Pancreas (tissue), 10 donors: ENCODE measurements around the gene AGFG1. TPM values are rescaled to one million over a fixed set of nuclear protein-coding genes. Genes with fewer than 3 reads are reported as not detected.

Source experiments
- ATAC-seq, 4 donors: fragments of 200-7000 bp; cut with Tn5 transposase; one replicate each; pipeline versions ENCODE4 v1.8.0 to v1.9.1; 2020; ENCODE audit warnings: mild to moderate bottlenecking in 4 of 4, moderate library complexity in 4 of 4
- DNase-seq, 6 donors: peaks; one replicate each; pipeline ENCODE4 v3.0.0-alpha.2; 2020
- FAIRE-seq: peaks from 2 replicates; lab custom pipeline; 2012; peaks lifted over from hg19 to GRCh38; lab: Jason Lieb, UNC
- H3K27ac ChIP-seq, 4 donors: fragments of 200-600 bp; sonication (generic); 1 replicate in 3 of 4; 2 replicates in 1 of 4; pipeline versions ENCODE4 v1.5.0 to v1.8.0; 2020
- H3K27me3 ChIP-seq, 4 donors: fragments of 200-600 bp; one replicate each; pipeline ENCODE4 v1.8.0; 2021
- H3K36me3 ChIP-seq, 3 donors: fragments of 200-600 bp; sonication (generic) in 1 of 3; one replicate each; pipeline versions ENCODE4 v1.5.0 to v1.8.0; 2020 to 2021
- H3K4me1 ChIP-seq, 3 donors: fragments of 200-600 bp; one replicate each; pipeline ENCODE4 v1.8.0; 2021
- H3K4me3 ChIP-seq, 4 donors: fragments of 200-600 bp; sonication (generic) in 2 of 4; one replicate each; pipeline versions ENCODE4 v1.5.0 to v1.8.0; 2020 to 2021
- H3K9me3 ChIP-seq, 4 donors: fragments of 200-600 bp; one replicate each; pipeline ENCODE4 v1.8.0; 2021
- WGBS, 2 donors: extraction: QIAGEN DNeasy Blood & Tissue Kit; methylation state at CpG; one replicate each; pipeline ENCODE4 v1.1.7; 2013; 5-methylcytosine and 5-hydroxymethylcytosine counted together
- intact Hi-C, 3 donors: fragments of 100-400 bp; cut with DNase I; formaldehyde crosslinking; loops; one replicate each; pipeline versions ENCODE4 v1.11.1 to v1.14.2; 2022
- polyA plus RNA-seq, 2 donors: library from polyadenylated mRNA; stranded (reverse); fragments of 200-250 nt; gene quantifications; one replicate each; pipeline ENCODE4 v1.2.3, GENCODE V29; 2013
- total RNA-seq, 6 donors: library from RNA; stranded (reverse); fragmentation: NEBNext Ultra II Directional in 4 of 6; extraction: Animal tissue kit (Norgen Biotek cat#: 25700) in 4 of 6; gene quantifications; one replicate each; pipeline versions ENCODE4 v1.2.1 to v1.2.4, GENCODE V29; 2021 to 2023
- TF ChIP-seq, protein P1 (sequence below), 4 donors: fragments of 200-600 bp; sonication (generic) in 3 of 4; IDR thresholded peaks; one replicate each; pipeline versions ENCODE4 v1.5.0 to v1.8.0; 2021; ENCODE audit warnings: antibody characterized with exemption in 4 of 4
- donor health status: healthy with polysubstance abuse.
- donor health status: DM: no; HTN: no; CAD: no; lungs with moderate emphysema.
- donor health status: DM: no; HTN: no; CAD: no.
- donor health status: control.
- donor health status: control.
- donor health status: Bipolar disorder and iron deficiency.
- donor health status: DM: yes; HTN: yes; CAD: no.
- donor health status: DM: no; HTN: no; CAD: no.
- donor health status: DM: no; HTN: no; CAD: no.
- donor health status: DM: yes; HTN: yes; CAD: no.

AGFG1 gene
- total RNA-seq (10 to 100 TPM; 18.0 to 39.7 (median 29.2) TPM), polyA plus RNA-seq (10 to 100 TPM in 1 of 2 donors, 1 to 10 TPM in 1; 9.0 to 20.7 TPM)

DNA sequence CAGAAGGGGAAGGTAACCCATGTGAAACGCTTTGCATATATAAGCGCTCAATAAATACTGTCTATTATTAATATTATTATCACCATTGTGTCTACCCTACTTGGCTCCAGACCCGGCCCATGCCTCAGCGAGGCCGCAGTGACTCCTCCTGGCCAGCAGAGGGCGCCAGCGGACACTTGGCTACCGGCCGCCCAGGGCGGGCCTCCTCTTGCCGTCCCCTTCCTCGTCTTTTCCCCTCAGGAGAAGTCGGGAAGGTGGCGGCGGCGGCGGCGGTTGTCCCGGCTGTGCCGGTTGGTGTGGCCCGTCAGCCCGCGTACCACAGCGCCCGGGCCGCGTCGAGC is at the start of gene AGFG1:
TSS of gene AGFG1 (plus strand) at position 233 of the 341 bp plus-strand sequence. CDS start 266 bp downstream, outside the sequence.
- no peaks in the 10 kb centered on the region for H3K9me3 ChIP-seq
- peak; percentile 84 to 99 (median 92) for ATAC-seq
- peak within 1 kb of the TSS; percentile 67 to 85 (median 78) for H3K27ac ChIP-seq
- intact Hi-C loops: no loop called here
- H3K4me1 ChIP-seq: peaks cover 10 to 27% (median 18%) of the 10 kb centered on the region in 3 donors
- no peaks in the 10 kb centered on the region for H3K27me3 ChIP-seq
- no peaks in the 10 kb centered on the region for H3K36me3 ChIP-seq
- peak within 1 kb of the TSS; percentile 88 to 96 (median 92) for H3K4me3 ChIP-seq
- TF ChIP-seq, protein P1, sequence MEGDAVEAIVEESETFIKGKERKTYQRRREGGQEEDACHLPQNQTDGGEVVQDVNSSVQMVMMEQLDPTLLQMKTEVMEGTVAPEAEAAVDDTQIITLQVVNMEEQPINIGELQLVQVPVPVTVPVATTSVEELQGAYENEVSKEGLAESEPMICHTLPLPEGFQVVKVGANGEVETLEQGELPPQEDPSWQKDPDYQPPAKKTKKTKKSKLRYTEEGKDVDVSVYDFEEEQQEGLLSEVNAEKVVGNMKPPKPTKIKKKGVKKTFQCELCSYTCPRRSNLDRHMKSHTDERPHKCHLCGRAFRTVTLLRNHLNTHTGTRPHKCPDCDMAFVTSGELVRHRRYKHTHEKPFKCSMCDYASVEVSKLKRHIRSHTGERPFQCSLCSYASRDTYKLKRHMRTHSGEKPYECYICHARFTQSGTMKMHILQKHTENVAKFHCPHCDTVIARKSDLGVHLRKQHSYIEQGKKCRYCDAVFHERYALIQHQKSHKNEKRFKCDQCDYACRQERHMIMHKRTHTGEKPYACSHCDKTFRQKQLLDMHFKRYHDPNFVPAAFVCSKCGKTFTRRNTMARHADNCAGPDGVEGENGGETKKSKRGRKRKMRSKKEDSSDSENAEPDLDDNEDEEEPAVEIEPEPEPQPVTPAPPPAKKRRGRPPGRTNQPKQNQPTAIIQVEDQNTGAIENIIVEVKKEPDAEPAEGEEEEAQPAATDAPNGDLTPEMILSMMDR (IDR thresholded peaks at IDR 0.05): peak; percentile 99 to 100 (median 99)
- 0 to 1% methylated on average over 23 to 28 of the region's 28 CpGs for WGBS, 2 donors
- no peak for FAIRE-seq
- peak; percentile 72 to 96 (median 88) for DNase-seq

DNA sequence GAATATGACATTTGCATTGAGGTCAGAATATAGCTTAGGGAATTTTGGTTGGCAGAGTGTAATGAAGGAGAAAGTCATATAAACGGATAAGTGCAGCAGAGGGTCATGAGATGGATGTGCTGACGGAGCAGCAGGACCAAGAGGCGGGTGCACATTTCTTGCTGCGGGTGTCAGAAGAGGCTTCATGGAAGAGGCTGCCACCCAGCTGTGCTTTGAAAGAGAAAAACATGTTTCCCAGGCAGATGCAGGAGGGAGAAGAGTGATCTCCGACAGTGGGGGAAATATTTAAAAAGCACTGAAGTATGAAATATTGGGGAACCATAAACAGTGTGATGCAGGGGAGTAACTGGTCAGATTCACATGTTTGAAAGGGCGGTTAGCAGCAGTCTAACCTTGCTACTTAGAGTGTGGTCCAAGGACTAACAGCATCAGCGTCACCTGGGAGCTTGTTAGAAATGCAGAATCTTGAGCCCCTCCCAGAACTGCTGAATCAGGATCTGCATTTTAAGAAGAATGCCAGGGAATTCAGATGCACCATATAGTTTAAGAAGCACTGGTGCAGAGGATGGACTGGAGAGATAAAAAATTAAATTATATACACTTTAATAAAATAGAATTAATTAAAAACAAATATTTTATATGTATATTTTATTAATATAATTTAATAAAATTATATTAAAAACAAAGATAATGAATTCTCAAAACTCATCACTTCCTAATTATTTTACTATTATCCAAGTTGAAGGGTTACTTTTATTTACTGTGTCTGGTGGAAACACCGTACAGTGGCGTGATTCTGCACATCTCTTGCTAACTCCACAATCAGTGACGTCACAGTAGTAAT is 48.1 kb upstream of the AGFG1 start:
- no peak for ATAC-seq
- H3K27ac ChIP-seq: no peak overlapping the region
- intact Hi-C loops: no loop called here
- WGBS, 2 donors: 63 to 68% methylated on average over 10 of the region's 10 CpGs
- no peak for FAIRE-seq
- H3K27me3 ChIP-seq: no peaks in the 10 kb centered on the region
- no peaks in the 10 kb centered on the region for H3K4me1 ChIP-seq
- no peak for DNase-seq
- no peaks in the 10 kb centered on the region for H3K36me3 ChIP-seq
- H3K4me3 ChIP-seq: no peak overlapping the region
- TF ChIP-seq, protein P1 (IDR thresholded peaks at IDR 0.05): no peak
- H3K9me3 ChIP-seq: no peaks in the 10 kb centered on the region

- ATAC-seq: no peak
- H3K36me3 ChIP-seq: peaks cover 0 to 2% (median 0%) of the 10 kb centered on the region in 3 donors
- no peak overlapping the region for H3K27ac ChIP-seq
- H3K9me3 ChIP-seq: no peaks in the 10 kb centered on the region
- no peak overlapping the region for H3K4me3 ChIP-seq
- TF ChIP-seq, protein P1 (IDR thresholded peaks at IDR 0.05): no peak
- no peak for DNase-seq
- 79 to 80% methylated on average over 8 of the region's 8 CpGs for whole genome bisulfite sequencing, 2 donors
- FAIRE-seq: no peak
- H3K27me3 ChIP-seq: no peaks in the 10 kb centered on the region
- no peaks in the 10 kb centered on the region for H3K4me1 ChIP-seq
- intact Hi-C loops: no loop called here
Measured at GRCh38 chr2:227428731-227429285, 43.1 kb upstream of the AGFG1 start.

DNA sequence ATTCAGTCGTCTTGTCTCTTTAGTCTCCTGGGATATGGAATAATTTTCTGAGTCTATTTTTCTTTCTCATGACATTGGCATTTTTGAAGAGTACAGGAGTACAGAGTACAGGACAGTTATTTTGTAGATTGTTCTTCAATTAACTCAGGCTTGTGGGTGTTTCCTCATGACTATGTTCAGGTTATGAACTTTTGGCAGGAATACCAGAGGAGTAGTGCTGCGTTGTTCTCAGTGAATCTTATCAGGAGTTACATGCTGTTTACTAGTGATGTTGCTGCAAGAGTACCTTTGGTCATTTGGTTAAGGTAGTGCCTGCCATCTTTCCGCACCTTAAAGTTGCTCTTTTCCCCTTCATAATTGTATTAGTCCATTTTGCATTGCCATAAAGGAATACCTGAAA is 41.3 kb upstream of the AGFG1 start:
- DNase-seq (no peak), FAIRE-seq (no peak), ATAC-seq (no peak)
- H3K9me3 ChIP-seq: no peaks in the 10 kb centered on the region
- no peak overlapping the region for H3K4me3 ChIP-seq
- peaks cover 0 to 2% (median 0%) of the 10 kb centered on the region in 3 donors for H3K36me3 ChIP-seq
- intact Hi-C loops: no loop called here
- H3K27me3 ChIP-seq: no peaks in the 10 kb centered on the region
- TF ChIP-seq, protein P1 (IDR thresholded peaks at IDR 0.05): no peak
- no peak overlapping the region for H3K27ac ChIP-seq
- 44 to 65% methylated on average over 3 of the region's 3 CpGs for WGBS, 2 donors
- H3K4me1 ChIP-seq: no peaks in the 10 kb centered on the region
